Ishikawa (cell line): ENCODE data around the gene TGFBR3L.

ENCODE experiments used
- CEBPB ChIP-seq: IDR thresholded peaks from 2 replicates; pipeline ENCODE4 v1.6.1; 2012
- CREB1 ChIP-seq: IDR thresholded peaks from 2 replicates; pipeline ENCODE4 v1.6.1; 2012; ENCODE audit warnings: low read depth
- EGR1 ChIP-seq: IDR thresholded peaks from 2 replicates; pipeline ENCODE4 v1.6.1; 2012
- EP300 ChIP-seq: IDR thresholded peaks from 2 replicates; pipeline ENCODE4 v1.6.1; 2012; ENCODE audit warnings: borderline replicate concordance
- FOXM1 ChIP-seq: IDR thresholded peaks from 2 replicates; pipeline ENCODE4 v1.6.1; 2012; ENCODE audit warnings: low read depth, borderline replicate concordance
- MAX ChIP-seq: IDR thresholded peaks from 2 replicates; pipeline ENCODE4 v1.6.1; 2012
- NFIC ChIP-seq: IDR thresholded peaks from 2 replicates; pipeline ENCODE4 v1.6.1; 2012
- RAD21 ChIP-seq: IDR thresholded peaks from 2 replicates; pipeline ENCODE4 v1.6.1; 2012; ENCODE audit warnings: low read depth
- REST ChIP-seq: IDR thresholded peaks from 2 replicates; pipeline ENCODE4 v1.6.1; 2012; ENCODE audit warnings: low read depth, mild to moderate bottlenecking
- TAF1 ChIP-seq: IDR thresholded peaks from 2 replicates; pipeline ENCODE4 v1.6.1; 2012; ENCODE audit warnings: low read depth, mild to moderate bottlenecking
- TCF12 ChIP-seq: IDR thresholded peaks from 2 replicates; pipeline ENCODE4 v1.6.1; 2012; ENCODE audit warnings: low read depth
- TEAD4 ChIP-seq: IDR thresholded peaks from 2 replicates; pipeline ENCODE4 v1.6.1; 2012
- YY1 ChIP-seq: IDR thresholded peaks from 2 replicates; pipeline ENCODE4 v1.6.1; 2012; ENCODE audit warnings: low read depth

GRCh38 chr19:7953576-7953975 is 38.9 kb downstream of the TGFBR3L start:
- no peak for TF ChIP-seq REST
- TF ChIP-seq CEBPB = no peak
- no peak for TF ChIP-seq EGR1
- TF ChIP-seq FOXM1 = no peak
- TF ChIP-seq TAF1 = no peak
- TF ChIP-seq NFIC = no peak
- TF ChIP-seq RAD21 = no peak
- no peak for TF ChIP-seq TEAD4
- no peak for TF ChIP-seq MAX
- no peak for TF ChIP-seq EP300
- TF ChIP-seq YY1 = no peak
- TF ChIP-seq CREB1 = no peak
- TF ChIP-seq TCF12 = no peak
